SK-N-SH treated with all-trans-retinoic acid at 6 μM for 48 hours (cell line): ENCODE measurements around the gene RAPH1.

ENCODE experiments used
- ATAC-seq: fragments of 200-7000 bp; cut with Tn5 transposase; 3 replicates; pipeline ENCODE4 v1.9.1; 2020; ENCODE audit warnings: mild to moderate bottlenecking, moderate library complexity
- CSDC2 ChIP-seq: fragments of 250-450 bp; sonication (Bioruptor Pico); IDR thresholded peaks from 2 replicates; pipeline ENCODE4 v1.5.0; 2020; ENCODE audit warnings: mild to moderate bottlenecking, moderate library complexity
- ESRRG ChIP-seq: fragments of 250-450 bp; sonication (Bioruptor Pico); IDR thresholded peaks from 2 replicates; pipeline ENCODE4 v1.6.1; 2021; ENCODE audit warnings: mild to moderate bottlenecking
- GLIS3 ChIP-seq: fragments of 250-450 bp; sonication (Bioruptor Pico); IDR thresholded peaks from 2 replicates; pipeline ENCODE4 v1.5.0; 2020; ENCODE audit warnings: mild to moderate bottlenecking, moderate library complexity
- OSR1 ChIP-seq: fragments of 250-450 bp; sonication (Bioruptor Pico); IDR thresholded peaks from 2 replicates; pipeline ENCODE4 v1.8.0; 2022; ENCODE audit warnings: moderate library complexity, mild to moderate bottlenecking, inconsistent platforms
- RARB ChIP-seq: fragments of 250-450 bp; sonication (Bioruptor Pico); IDR thresholded peaks from 2 replicates; pipeline ENCODE4 v1.8.0; 2021; ENCODE audit warnings: mild to moderate bottlenecking, moderate library complexity
- SNAI2 ChIP-seq: fragments of 250-450 bp; sonication (Bioruptor Pico); IDR thresholded peaks from 2 replicates; pipeline ENCODE4 v1.5.0; 2020; ENCODE audit warnings: mild to moderate bottlenecking, moderate library complexity
- TCF4 ChIP-seq: fragments of 250-450 bp; sonication (Bioruptor Pico); IDR thresholded peaks from 2 replicates; pipeline ENCODE4 v1.8.0; 2021; ENCODE audit warnings: mild to moderate bottlenecking, moderate library complexity, borderline replicate concordance
- TOX ChIP-seq: fragments of 250-450 bp; sonication (Bioruptor Pico); IDR thresholded peaks from 2 replicates; pipeline ENCODE4 v1.8.0; 2021; ENCODE audit warnings: mild to moderate bottlenecking, moderate library complexity, borderline replicate concordance
- ZC3H10 ChIP-seq: fragments of 250-450 bp; sonication (Bioruptor Pico); IDR thresholded peaks from 2 replicates; pipeline ENCODE4 v1.5.1; 2021; ENCODE audit warnings: mild to moderate bottlenecking, moderate library complexity
- ZFP30 ChIP-seq: fragments of 450-650 bp; formaldehyde crosslinking; IDR thresholded peaks from 2 replicates; pipeline ENCODE4 v1.5.0; 2022; ENCODE audit warnings: mild to moderate bottlenecking, moderate library complexity
- ZNF565 ChIP-seq: fragments of 450-650 bp; formaldehyde crosslinking; conservative IDR thresholded peaks from 2 replicates; pipeline ENCODE4 v1.5.0; 2020; ENCODE audit warnings: low read depth, mild to moderate bottlenecking, moderate library complexity
- ZNF70 ChIP-seq: fragments of 450-650 bp; formaldehyde crosslinking; IDR thresholded peaks from 2 replicates; pipeline ENCODE4 v1.5.0; 2020; ENCODE audit warnings: mild to moderate bottlenecking, moderate library complexity
- TF ChIP-seq, protein P1 (sequence below): fragments of 250-450 bp; sonication (Bioruptor Pico); IDR thresholded peaks from 2 replicates; pipeline ENCODE4 v1.8.0; 2020; ENCODE audit warnings: mild to moderate bottlenecking, moderate library complexity, borderline replicate concordance
- TF ChIP-seq, protein P2 (sequence below): fragments of 250-450 bp; sonication (Bioruptor Pico); IDR thresholded peaks from 2 replicates; pipeline ENCODE4 v1.5.1; 2021; ENCODE audit warnings: mild to moderate bottlenecking, moderate library complexity
- TF ChIP-seq, protein P3 (sequence below): fragments of 250-450 bp; sonication (Bioruptor Pico); IDR thresholded peaks from 2 replicates; pipeline ENCODE4 v1.8.0; 2021; ENCODE audit warnings: low read depth, mild to moderate bottlenecking, moderate library complexity, borderline replicate concordance

RAPH1 gene

DNA sequence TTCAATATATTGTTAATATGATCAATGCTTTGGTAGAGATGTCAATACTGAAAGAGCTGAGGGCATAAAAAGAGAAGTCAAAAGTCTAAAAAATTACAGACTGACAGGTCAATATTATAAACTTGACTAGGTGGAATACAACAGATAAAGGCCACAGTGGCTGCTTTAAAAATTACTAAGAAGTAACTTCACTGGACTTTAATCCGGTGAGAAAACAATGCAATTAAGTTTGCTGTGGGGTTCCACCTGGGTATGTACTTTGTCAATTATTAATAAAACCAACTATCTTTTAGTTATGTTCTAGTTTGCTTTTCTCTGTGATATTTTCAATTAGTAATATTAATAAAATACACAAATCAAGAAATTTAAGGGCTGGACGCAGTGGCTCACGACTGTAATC lies 44.7 kb downstream of the RAPH1 start:
- ATAC-seq, result no peak
- TF ChIP-seq TOX (CRISPR knock-in tag) (no peak), TCF4 (no peak)

DNA sequence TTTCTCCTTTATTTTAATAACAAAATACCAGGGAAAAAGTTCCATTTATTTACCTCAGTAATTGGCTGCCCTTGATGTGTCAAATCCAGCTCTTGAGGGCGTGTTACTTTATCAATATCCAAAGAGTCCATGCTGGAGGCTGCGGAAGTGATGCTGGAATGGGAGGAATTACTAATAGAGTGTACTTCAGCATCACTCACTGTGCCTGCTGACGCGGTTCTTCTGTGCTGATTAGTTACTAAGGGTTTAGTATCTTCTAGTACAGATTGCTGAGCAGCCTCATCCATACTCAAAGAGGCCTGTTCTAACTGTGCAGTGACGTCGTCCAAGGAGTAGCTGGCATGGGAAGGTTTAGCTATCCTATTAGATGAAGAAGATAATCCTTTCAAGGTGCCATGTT lies 45.6 kb downstream of the RAPH1 start:
- TF ChIP-seq ZFP30 (no peak), ESRRG (no peak), ZC3H10 (CRISPR knock-in tag) (no peak), TOX (CRISPR knock-in tag) (no peak)
- TF ChIP-seq, protein P1, sequence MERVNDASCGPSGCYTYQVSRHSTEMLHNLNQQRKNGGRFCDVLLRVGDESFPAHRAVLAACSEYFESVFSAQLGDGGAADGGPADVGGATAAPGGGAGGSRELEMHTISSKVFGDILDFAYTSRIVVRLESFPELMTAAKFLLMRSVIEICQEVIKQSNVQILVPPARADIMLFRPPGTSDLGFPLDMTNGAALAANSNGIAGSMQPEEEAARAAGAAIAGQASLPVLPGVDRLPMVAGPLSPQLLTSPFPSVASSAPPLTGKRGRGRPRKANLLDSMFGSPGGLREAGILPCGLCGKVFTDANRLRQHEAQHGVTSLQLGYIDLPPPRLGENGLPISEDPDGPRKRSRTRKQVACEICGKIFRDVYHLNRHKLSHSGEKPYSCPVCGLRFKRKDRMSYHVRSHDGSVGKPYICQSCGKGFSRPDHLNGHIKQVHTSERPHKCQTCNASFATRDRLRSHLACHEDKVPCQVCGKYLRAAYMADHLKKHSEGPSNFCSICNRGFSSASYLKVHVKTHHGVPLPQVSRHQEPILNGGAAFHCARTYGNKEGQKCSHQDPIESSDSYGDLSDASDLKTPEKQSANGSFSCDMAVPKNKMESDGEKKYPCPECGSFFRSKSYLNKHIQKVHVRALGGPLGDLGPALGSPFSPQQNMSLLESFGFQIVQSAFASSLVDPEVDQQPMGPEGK (CRISPR knock-in tag), result no peak
- TF ChIP-seq, protein P2, sequence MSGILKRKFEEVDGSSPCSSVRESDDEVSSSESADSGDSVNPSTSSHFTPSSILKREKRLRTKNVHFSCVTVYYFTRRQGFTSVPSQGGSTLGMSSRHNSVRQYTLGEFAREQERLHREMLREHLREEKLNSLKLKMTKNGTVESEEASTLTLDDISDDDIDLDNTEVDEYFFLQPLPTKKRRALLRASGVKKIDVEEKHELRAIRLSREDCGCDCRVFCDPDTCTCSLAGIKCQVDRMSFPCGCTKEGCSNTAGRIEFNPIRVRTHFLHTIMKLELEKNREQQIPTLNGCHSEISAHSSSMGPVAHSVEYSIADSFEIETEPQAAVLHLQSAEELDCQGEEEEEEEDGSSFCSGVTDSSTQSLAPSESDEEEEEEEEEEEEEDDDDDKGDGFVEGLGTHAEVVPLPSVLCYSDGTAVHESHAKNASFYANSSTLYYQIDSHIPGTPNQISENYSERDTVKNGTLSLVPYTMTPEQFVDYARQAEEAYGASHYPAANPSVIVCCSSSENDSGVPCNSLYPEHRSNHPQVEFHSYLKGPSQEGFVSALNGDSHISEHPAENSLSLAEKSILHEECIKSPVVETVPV (CRISPR knock-in tag), result no peak
- TF ChIP-seq, protein P3, sequence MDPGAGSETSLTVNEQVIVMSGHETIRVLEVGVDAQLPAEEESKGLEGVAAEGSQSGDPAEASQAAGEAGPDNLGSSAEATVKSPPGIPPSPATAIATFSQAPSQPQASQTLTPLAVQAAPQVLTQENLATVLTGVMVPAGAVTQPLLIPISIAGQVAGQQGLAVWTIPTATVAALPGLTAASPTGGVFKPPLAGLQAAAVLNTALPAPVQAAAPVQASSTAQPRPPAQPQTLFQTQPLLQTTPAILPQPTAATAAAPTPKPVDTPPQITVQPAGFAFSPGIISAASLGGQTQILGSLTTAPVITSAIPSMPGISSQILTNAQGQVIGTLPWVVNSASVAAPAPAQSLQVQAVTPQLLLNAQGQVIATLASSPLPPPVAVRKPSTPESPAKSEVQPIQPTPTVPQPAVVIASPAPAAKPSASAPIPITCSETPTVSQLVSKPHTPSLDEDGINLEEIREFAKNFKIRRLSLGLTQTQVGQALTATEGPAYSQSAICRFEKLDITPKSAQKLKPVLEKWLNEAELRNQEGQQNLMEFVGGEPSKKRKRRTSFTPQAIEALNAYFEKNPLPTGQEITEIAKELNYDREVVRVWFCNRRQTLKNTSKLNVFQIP (CRISPR knock-in tag), result no peak

DNA sequence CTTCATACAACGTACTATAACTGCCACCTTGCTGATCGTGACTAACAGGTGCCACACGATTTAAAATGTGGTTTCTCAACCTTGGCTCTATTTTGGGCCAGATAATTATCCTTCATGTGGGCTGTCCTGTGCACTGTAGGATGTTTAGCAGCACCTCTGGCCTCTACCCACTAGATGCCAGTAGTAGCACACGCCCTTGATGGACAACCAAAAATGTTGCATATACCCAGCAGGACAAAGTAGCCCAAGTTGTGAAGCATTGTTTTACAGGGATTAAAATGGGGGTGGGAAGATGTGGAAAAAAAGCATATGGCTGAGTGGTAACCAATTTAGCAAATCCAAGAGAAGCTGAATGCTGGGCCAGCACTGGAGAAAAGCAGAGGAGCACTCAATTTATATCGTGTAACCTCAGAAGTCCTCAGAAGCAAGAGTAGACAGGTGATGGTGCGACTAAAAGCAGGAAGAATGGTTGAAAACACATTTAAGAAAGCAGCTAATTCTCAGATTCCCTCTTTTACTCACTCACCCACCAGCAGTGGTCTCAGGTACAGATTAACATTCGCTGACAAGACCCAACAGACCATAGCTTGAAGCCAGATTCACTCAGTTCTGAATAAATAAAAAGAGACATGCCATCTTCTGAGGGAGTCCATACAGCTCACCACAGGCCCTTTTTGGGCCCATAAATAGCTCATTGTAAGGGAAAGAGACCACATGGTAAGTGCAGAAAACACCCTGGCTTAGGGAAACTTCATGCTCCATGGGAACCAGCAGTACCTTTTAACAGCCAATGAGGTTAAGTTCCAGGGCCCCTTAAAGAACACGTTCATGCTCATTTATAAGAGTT lies 50.6 kb downstream of the RAPH1 start:
- peak; percentile 86 for ATAC-seq
- no peak for TF ChIP-seq ZNF565
- no peak for TF ChIP-seq ZFP30
- TF ChIP-seq RARB (CRISPR knock-in tag), result no peak
- TF ChIP-seq, protein P1 (CRISPR knock-in tag), result no peak
- no peak for TF ChIP-seq CSDC2 (CRISPR knock-in tag)
- TF ChIP-seq ESRRG, result no peak
- TF ChIP-seq TOX (CRISPR knock-in tag), result no peak
- no peak for TF ChIP-seq OSR1 (CRISPR knock-in tag)
- no peak for TF ChIP-seq GLIS3 (CRISPR knock-in tag)

More for the DNA sequence above, 45.6 kb downstream of the RAPH1 start:
- no peak for ATAC-seq

DNA sequence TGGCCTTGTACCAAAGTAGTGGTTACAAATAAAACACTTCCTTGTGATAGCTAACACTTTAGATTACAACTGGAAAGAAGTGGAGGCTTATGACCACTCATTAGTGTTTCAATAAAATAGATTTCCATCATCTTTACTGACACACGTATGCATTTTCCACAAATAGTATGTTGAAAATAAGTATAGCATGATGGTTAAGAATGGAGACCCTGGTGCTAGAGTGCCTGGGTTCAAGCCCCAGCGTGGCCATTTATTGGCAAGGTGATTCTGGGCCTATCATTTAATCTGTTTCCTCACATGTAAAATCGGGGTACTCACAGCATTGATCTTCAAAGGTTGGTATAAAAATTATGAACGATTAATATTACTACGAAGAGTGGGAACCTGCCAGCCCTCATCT lies 54.5 kb downstream of the RAPH1 start:
- ATAC-seq, result no peak
- TF ChIP-seq ZC3H10 (CRISPR knock-in tag) (no peak), ZNF70 (CRISPR knock-in tag) (no peak), SNAI2 (CRISPR knock-in tag) (no peak)
- TF ChIP-seq, protein P2 (CRISPR knock-in tag), result no peak

DNA sequence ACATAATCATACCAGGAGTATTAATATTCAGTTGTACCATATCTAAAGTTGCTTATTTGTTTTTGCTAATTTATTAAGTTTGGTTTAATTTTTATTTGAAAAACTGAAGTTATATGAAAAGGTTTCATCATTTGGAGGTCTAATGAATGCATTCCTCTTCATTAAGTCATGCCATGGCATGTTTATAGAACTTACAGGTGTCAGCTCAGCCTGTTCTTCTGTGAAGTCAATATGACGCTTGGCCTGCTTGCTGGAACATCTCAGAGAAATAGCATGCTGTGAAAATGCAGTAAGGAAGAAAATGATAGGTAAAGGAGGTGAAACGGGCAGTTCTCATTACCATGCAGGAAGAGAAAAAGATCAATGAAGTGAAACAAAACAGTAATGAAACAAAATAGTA lies 58.2 kb downstream of the RAPH1 start:
- no peak for ATAC-seq
- TF ChIP-seq TOX (CRISPR knock-in tag), result no peak
